Measurements from ENCODE around the gene GRID1.

The GRID1 gene

GRCh38 chr10:86359111-86359510, 7.5 kb downstream of the GRID1 start:
- no peak overlapping the region for H3K4me3 ChIP-seq (ENCODE audit: low read depth, low read length)
- DNase-seq (ENCODE audit: low read depth): no peak

GRCh38 chr10:86357676-86358075, 8.9 kb downstream of the GRID1 start:
- H3K4me3 ChIP-seq (ENCODE audit: low read depth, low read length): no peak overlapping the region
- no peak for DNase-seq (ENCODE audit: low read depth)

GRCh38 chr10:86357041-86357440, 9.6 kb downstream of the GRID1 start:
- H3K4me3 ChIP-seq (ENCODE audit: low read depth, low read length): no peak overlapping the region
- DNase-seq (ENCODE audit: low read depth): no peak

GRCh38 chr10:86356296-86356695, 10.3 kb downstream of the GRID1 start:
- no peak overlapping the region for H3K4me3 ChIP-seq (ENCODE audit: low read depth, low read length)
- DNase-seq (ENCODE audit: low read depth): no peak

GRCh38 chr10:86355571-86356038, 11.0 kb downstream of the GRID1 start:
- DNase-seq (ENCODE audit: low read depth): no peak
- no peak overlapping the region for H3K4me3 ChIP-seq (ENCODE audit: low read depth, low read length)

GRCh38 chr10:86354761-86355540, 11.6 kb downstream of the GRID1 start:
- no peak for DNase-seq (ENCODE audit: low read depth)
- no peak overlapping the region for H3K4me3 ChIP-seq (ENCODE audit: low read depth, low read length)

- no peak for DNase-seq (ENCODE audit: low read depth)
- H3K4me3 ChIP-seq (ENCODE audit: low read depth, low read length): no peak overlapping the region
These were observed 12.8 kb downstream of the GRID1 start for GRCh38 chr10:86353506-86354485.

- no peak for DNase-seq (ENCODE audit: low read depth)
- no peak overlapping the region for H3K4me3 ChIP-seq (ENCODE audit: low read depth, low read length)
These were observed 15.7 kb downstream of the GRID1 start for GRCh38 chr10:86350897-86351296.

GRCh38 chr10:86349940-86350630, 16.5 kb downstream of the GRID1 start:
- DNase-seq (ENCODE audit: low read depth): no peak
- H3K4me3 ChIP-seq (ENCODE audit: low read depth, low read length): no peak overlapping the region

- H3K4me3 ChIP-seq (ENCODE audit: low read depth, low read length): no peak overlapping the region
- DNase-seq (ENCODE audit: low read depth): no peak
These were observed 17.1 kb downstream of the GRID1 start for GRCh38 chr10:86349474-86349873.

GRCh38 chr10:86348321-86349210, 18.0 kb downstream of the GRID1 start:
- H3K4me3 ChIP-seq (ENCODE audit: low read depth, low read length): no peak overlapping the region
- no peak for DNase-seq (ENCODE audit: low read depth)

- no peak for DNase-seq (ENCODE audit: low read depth)
- H3K4me3 ChIP-seq (ENCODE audit: low read depth, low read length): no peak overlapping the region
These were observed 18.7 kb downstream of the GRID1 start for GRCh38 chr10:86347856-86348255.

- no peak overlapping the region for H3K4me3 ChIP-seq (ENCODE audit: low read depth, low read length)
- no peak for DNase-seq (ENCODE audit: low read depth)
These were observed 19.6 kb downstream of the GRID1 start for GRCh38 chr10:86346799-86347665.

GRCh38 chr10:86345859-86346798, 20.5 kb downstream of the GRID1 start:
- no peak overlapping the region for H3K4me3 ChIP-seq (ENCODE audit: low read depth, low read length)
- no peak for DNase-seq (ENCODE audit: low read depth)

GRCh38 chr10:86345296-86345858, 21.2 kb downstream of the GRID1 start:
- no peak overlapping the region for H3K4me3 ChIP-seq (ENCODE audit: low read depth, low read length)
- DNase-seq (ENCODE audit: low read depth): no peak

GRCh38 chr10:86344714-86345161, 21.9 kb downstream of the GRID1 start:
- DNase-seq (ENCODE audit: low read depth): no peak
- no peak overlapping the region for H3K4me3 ChIP-seq (ENCODE audit: low read depth, low read length)

- DNase-seq (ENCODE audit: low read depth): no peak
- H3K4me3 ChIP-seq (ENCODE audit: low read depth, low read length): no peak overlapping the region
These were observed 22.3 kb downstream of the GRID1 start for GRCh38 chr10:86344281-86344680.

All from skeletal muscle cell (primary cell).